ENCODE measurements around the gene MYO18A. TPM values are rescaled to one million over a fixed set of nuclear protein-coding genes. Genes with fewer than 3 reads are reported as not detected.
"Not testable (repeated sequence)": the region's sequence is repeated elsewhere in the genome, so short reads cannot be mapped to it uniquely, and the experiment has no call there.

MYO18A gene
- total RNA-seq, 1 donor from 2014 or later, result 12.1 TPM

- DNase-seq (ENCODE audit: low read depth, low spot score), result no peak
Measured at GRCh38 chr17:29194669-29195068, 14.5 kb upstream of the MYO18A start.

GRCh38 chr17:29193146-29193545 lies 12.9 kb upstream of the MYO18A start:
- no peak for DNase-seq (ENCODE audit: low read depth, low spot score)

- DNase-seq (ENCODE audit: low read depth, low spot score), result no peak
Measured at GRCh38 chr17:29190592-29191207, 10.5 kb upstream of the MYO18A start.

- no peak for DNase-seq (ENCODE audit: low read depth, low spot score)
Measured at GRCh38 chr17:29190039-29190438, 9.8 kb upstream of the MYO18A start.

GRCh38 chr17:29189355-29189754 lies 9.2 kb upstream of the MYO18A start:
- DNase-seq (ENCODE audit: low read depth, low spot score), result no peak

GRCh38 chr17:29181226-29181625 lies 1.0 kb upstream of the MYO18A start:
- no peak for DNase-seq (ENCODE audit: low read depth, low spot score)

- no peak for DNase-seq (ENCODE audit: low read depth, low spot score)
Measured at GRCh38 chr17:29180788-29181160, 576 bp upstream of the MYO18A start.

- no peak for DNase-seq (ENCODE audit: low read depth, low spot score)
Measured at GRCh38 chr17:29179232-29180033, 765 bp downstream of the MYO18A start.

GRCh38 chr17:29178750-29179231 lies 1.4 kb downstream of the MYO18A start:
- no peak for DNase-seq (ENCODE audit: low read depth, low spot score)

GRCh38 chr17:29177871-29178749 lies 2.1 kb downstream of the MYO18A start:
- DNase-seq (ENCODE audit: low read depth, low spot score), result no peak

GRCh38 chr17:29177541-29177870 lies 2.7 kb downstream of the MYO18A start:
- no peak for DNase-seq (ENCODE audit: low read depth, low spot score)

- no peak for DNase-seq (ENCODE audit: low read depth, low spot score)
Measured at GRCh38 chr17:29176558-29177351, 3.4 kb downstream of the MYO18A start.

- DNase-seq (ENCODE audit: low read depth, low spot score), result no peak
Measured at GRCh38 chr17:29175349-29175748, 4.8 kb downstream of the MYO18A start.

GRCh38 chr17:29172589-29172988 lies 7.6 kb downstream of the MYO18A start:
- no peak for DNase-seq (ENCODE audit: low read depth, low spot score)

GRCh38 chr17:29170682-29171081 lies 9.5 kb downstream of the MYO18A start:
- DNase-seq (ENCODE audit: low read depth, low spot score), result no peak

GRCh38 chr17:29169806-29170591 lies 10.2 kb downstream of the MYO18A start:
- DNase-seq (ENCODE audit: low read depth, low spot score), result no peak

GRCh38 chr17:29168759-29169126 lies 11.5 kb downstream of the MYO18A start:
- DNase-seq (ENCODE audit: low read depth, low spot score), result not testable (repeated sequence)

GRCh38 chr17:29168079-29168758 lies 12.0 kb downstream of the MYO18A start:
- DNase-seq (ENCODE audit: low read depth, low spot score), result no peak

- no peak for DNase-seq (ENCODE audit: low read depth, low spot score)
Measured at GRCh38 chr17:29167393-29168078, 12.7 kb downstream of the MYO18A start.

Measured in pulmonary artery endothelial cell (primary cell).